Measurements from ENCODE around the gene FAXC.

FAXC gene

DNA sequence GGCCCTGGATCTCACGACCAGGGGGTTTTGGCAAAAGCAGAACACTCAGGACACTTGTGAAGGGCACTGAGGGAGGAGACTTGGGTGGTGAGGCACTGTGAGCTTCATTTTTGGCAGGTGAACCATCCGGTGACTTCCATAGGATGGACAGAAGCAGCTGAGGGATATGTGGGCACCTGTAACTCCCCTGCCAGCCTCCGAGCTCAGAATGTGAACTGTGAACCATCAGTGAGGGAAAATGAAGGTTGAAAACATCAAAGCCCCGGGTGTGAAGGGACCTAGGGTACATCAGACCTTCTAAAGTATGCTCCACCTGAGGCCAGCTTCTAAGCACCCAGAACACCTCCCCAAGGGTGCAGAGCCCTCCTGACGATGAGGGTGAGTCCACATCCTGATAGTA is 53.2 kb downstream of the FAXC start:
- Histone ChIP-seq H3K4me3 (ENCODE audit: low read depth, low read length) (no peak overlapping the region), H3K27ac (no peak overlapping the region), H3K27me3 (ENCODE audit: insufficient read depth, low read depth, severe bottlenecking) (no peaks in the 10 kb centered on the region), H3K9me3 (ENCODE audit: severe bottlenecking) (no peaks in the 10 kb centered on the region), H3K36me3 (peaks cover 8% of the 10 kb centered on the region)
- DNase-seq, result no peak
- TF ChIP-seq, protein P1, sequence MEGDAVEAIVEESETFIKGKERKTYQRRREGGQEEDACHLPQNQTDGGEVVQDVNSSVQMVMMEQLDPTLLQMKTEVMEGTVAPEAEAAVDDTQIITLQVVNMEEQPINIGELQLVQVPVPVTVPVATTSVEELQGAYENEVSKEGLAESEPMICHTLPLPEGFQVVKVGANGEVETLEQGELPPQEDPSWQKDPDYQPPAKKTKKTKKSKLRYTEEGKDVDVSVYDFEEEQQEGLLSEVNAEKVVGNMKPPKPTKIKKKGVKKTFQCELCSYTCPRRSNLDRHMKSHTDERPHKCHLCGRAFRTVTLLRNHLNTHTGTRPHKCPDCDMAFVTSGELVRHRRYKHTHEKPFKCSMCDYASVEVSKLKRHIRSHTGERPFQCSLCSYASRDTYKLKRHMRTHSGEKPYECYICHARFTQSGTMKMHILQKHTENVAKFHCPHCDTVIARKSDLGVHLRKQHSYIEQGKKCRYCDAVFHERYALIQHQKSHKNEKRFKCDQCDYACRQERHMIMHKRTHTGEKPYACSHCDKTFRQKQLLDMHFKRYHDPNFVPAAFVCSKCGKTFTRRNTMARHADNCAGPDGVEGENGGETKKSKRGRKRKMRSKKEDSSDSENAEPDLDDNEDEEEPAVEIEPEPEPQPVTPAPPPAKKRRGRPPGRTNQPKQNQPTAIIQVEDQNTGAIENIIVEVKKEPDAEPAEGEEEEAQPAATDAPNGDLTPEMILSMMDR (IDR thresholded peaks at IDR 0.05; ENCODE audit: low read depth, low read length), result no peak

DNA sequence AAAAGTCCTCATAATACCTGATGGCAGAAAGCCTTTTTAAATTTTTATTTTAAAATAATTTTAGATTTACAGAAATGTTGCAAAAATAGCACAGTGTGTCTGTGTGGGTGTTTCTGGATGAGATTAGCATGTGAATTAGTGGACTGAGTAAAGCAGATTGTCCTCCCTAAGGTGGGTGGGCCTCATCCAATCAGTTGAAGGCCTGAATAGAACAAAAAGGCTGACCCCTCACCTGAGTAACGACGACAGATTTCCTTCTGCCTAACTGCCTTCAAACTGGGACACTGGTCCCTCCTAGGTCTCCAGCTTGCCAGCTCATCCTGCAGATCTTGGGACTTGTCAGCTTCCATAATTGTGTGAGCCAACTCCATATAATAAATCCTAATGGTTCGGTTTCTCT is 54.2 kb downstream of the FAXC start:
- H3K4me3 ChIP-seq (ENCODE audit: low read depth, low read length), result no peak overlapping the region
- TF ChIP-seq, protein P1 (IDR thresholded peaks at IDR 0.05; ENCODE audit: low read depth, low read length), result no peak
- no peak overlapping the region for H3K27ac ChIP-seq
- no peaks in the 10 kb centered on the region for H3K27me3 ChIP-seq (ENCODE audit: insufficient read depth, low read depth, severe bottlenecking)
- DNase-seq, result no peak
- H3K9me3 ChIP-seq (ENCODE audit: severe bottlenecking), result no peaks in the 10 kb centered on the region
- H3K36me3 ChIP-seq, result peaks cover 14% of the 10 kb centered on the region

DNA sequence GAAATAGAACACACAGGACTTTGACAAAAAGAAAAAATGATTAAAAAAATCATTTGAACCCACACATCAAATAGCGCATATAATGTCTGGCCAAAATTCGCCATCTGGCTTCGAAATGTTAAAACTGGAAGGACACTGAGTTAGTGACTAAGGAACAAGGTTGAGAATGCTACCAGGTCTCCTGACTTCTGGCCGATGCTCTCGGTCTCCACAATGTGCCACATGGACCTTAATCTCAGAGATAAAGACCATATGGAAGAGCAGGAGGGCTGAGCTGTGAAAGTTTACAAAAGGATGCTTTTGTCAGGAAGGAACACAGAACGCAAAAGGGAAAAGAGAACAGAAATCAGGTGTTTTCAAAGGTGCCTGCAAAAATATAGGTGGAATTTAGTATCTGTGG is 54.7 kb downstream of the FAXC start:
- Histone ChIP-seq H3K36me3 (peaks cover 17% of the 10 kb centered on the region), H3K4me3 (ENCODE audit: low read depth, low read length) (no peak overlapping the region), H3K27ac (no peak overlapping the region), H3K27me3 (ENCODE audit: insufficient read depth, low read depth, severe bottlenecking) (no peaks in the 10 kb centered on the region), H3K9me3 (ENCODE audit: severe bottlenecking) (no peaks in the 10 kb centered on the region)
- DNase-seq, result no peak
- TF ChIP-seq, protein P1 (IDR thresholded peaks at IDR 0.05; ENCODE audit: low read depth, low read length), result no peak

DNA sequence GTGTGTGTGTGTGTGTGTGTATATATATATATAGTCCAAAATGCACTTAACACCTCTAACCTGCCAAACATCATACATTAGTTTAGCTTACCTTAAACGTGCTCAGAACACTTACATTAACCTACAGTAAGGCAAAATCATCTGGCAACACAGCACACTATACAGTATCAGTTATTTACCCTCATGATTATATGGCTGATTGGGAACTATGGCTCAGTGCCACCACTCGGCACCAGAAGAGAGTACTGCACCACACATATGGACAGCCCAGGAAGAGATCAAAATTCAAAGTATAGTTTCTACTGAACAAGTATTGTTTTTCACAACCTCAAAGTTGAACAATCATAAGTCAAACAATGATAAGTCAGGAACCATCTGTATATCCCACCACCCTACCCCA is 59.8 kb downstream of the FAXC start:
- Histone ChIP-seq H3K27ac (no peak overlapping the region), H3K4me3 (ENCODE audit: low read depth, low read length) (no peak overlapping the region), H3K9me3 (ENCODE audit: severe bottlenecking) (no peaks in the 10 kb centered on the region), H3K36me3 (peaks cover 13% of the 10 kb centered on the region), H3K27me3 (ENCODE audit: insufficient read depth, low read depth, severe bottlenecking) (no peaks in the 10 kb centered on the region)
- DNase-seq, result no peak
- TF ChIP-seq, protein P1 (IDR thresholded peaks at IDR 0.05; ENCODE audit: low read depth, low read length), result no peak

DNA sequence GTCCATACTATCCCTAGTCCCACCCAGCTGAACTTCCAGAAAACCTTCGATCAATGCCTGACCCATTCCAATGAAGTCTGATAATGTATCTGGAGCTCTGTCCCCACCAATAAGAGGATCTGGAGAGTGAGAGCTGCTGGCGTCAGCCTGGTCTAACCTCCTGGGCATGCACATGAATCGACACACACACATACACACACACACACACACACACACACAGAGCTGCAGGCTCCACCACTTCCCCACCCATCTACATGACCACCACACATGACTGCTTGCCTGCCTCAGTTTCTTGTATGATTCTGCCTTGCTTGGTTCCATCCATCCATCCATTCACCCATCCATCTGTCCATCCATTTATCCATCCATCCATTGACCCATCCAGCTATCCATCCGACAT is 60.8 kb downstream of the FAXC start:
- DNase-seq, result no peak
- H3K27me3 ChIP-seq (ENCODE audit: insufficient read depth, low read depth, severe bottlenecking), result no peaks in the 10 kb centered on the region
- no peak overlapping the region for H3K4me3 ChIP-seq (ENCODE audit: low read depth, low read length)
- no peak overlapping the region for H3K27ac ChIP-seq
- H3K9me3 ChIP-seq (ENCODE audit: severe bottlenecking), result no peaks in the 10 kb centered on the region
- H3K36me3 ChIP-seq, result peaks cover 13% of the 10 kb centered on the region
- TF ChIP-seq, protein P1 (IDR thresholded peaks at IDR 0.05; ENCODE audit: low read depth, low read length), result no peak

DNA sequence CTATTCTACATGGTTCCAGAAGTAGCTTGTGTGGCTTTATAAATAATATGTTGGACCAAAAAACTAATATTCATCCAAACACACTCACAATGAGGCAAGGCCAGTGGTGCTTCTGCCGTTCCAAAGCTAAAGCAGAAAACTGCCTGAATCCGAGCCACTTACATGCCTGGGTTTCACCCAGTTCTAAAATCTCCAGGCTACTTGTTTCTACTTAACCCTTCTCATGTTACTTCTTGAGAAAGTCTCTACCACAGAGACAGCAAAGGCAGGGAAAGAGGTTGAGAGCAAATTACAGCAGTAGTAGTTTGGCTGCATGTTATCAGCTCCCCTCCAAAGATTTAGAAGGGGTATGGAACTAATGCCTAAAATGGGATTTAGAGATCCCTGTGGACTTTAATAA is 62.0 kb downstream of the FAXC start:
- Histone ChIP-seq H3K9me3 (ENCODE audit: severe bottlenecking) (no peaks in the 10 kb centered on the region), H3K27ac (no peak overlapping the region), H3K27me3 (ENCODE audit: insufficient read depth, low read depth, severe bottlenecking) (no peaks in the 10 kb centered on the region), H3K4me3 (ENCODE audit: low read depth, low read length) (no peak overlapping the region), H3K36me3 (peaks cover 13% of the 10 kb centered on the region)
- no peak for DNase-seq
- TF ChIP-seq, protein P1 (IDR thresholded peaks at IDR 0.05; ENCODE audit: low read depth, low read length), result no peak
